GM12865 (cell line): ENCODE measurements around the gene SSR1.
"Not testable (repeated sequence)": the region's sequence is repeated elsewhere in the genome, so short reads cannot be mapped to it uniquely, and the experiment has no call there.

Experiments used
- DNase-seq: peaks from one replicate; pipeline ENCODE4 v3.0.0; 2010; ENCODE audit warnings: low read depth
- H3K4me3 ChIP-seq: 2 replicates; pipeline ENCODE4 v1.5.1; 2011; ENCODE audit warnings: mild to moderate bottlenecking, low read depth, low read length, control low read depth
- TF ChIP-seq, protein P1 (sequence below): IDR thresholded peaks from 2 replicates; pipeline ENCODE4 v1.5.1; 2011; ENCODE audit warnings: low read length, control low read depth, low read depth, inconsistent platforms; ENCODE audit not compliant: insufficient read depth; ENCODE audit errors: missing control alignments

The SSR1 gene

DNA sequence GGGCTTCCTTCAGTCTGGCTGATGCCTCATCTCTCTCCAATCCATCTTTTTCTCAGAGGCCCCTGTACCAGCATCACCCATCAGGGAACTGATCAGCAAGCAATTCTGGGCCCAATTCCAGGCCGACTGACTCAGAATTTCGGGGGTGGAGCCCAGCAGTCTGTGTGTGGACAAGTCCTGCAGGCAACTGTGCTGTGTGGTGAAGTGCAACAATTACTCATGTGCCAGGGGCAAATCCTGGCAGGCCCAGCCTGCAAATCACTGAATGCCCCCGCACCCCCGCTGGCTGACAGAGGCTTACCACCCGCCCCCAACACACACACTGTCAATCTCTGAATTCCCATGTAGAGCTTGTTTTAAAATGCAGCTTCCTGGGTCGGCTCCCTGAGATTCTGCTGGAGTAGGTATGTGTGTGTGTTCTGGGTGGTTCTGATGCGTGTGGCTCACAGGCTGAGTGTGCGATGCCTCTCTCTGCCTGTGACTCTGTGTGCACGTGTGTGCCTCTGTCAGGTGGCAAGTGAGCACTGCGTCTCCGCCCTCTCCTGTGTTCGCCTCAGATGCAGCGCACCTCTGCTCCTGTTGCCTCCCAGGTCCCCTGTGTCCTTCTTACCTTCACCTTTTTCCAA, 45.4 kb downstream of the SSR1 start:
- TF ChIP-seq, protein P1, sequence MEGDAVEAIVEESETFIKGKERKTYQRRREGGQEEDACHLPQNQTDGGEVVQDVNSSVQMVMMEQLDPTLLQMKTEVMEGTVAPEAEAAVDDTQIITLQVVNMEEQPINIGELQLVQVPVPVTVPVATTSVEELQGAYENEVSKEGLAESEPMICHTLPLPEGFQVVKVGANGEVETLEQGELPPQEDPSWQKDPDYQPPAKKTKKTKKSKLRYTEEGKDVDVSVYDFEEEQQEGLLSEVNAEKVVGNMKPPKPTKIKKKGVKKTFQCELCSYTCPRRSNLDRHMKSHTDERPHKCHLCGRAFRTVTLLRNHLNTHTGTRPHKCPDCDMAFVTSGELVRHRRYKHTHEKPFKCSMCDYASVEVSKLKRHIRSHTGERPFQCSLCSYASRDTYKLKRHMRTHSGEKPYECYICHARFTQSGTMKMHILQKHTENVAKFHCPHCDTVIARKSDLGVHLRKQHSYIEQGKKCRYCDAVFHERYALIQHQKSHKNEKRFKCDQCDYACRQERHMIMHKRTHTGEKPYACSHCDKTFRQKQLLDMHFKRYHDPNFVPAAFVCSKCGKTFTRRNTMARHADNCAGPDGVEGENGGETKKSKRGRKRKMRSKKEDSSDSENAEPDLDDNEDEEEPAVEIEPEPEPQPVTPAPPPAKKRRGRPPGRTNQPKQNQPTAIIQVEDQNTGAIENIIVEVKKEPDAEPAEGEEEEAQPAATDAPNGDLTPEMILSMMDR, result no peak
- H3K4me3 ChIP-seq, result no peak overlapping the region
- no peak for DNase-seq

DNA sequence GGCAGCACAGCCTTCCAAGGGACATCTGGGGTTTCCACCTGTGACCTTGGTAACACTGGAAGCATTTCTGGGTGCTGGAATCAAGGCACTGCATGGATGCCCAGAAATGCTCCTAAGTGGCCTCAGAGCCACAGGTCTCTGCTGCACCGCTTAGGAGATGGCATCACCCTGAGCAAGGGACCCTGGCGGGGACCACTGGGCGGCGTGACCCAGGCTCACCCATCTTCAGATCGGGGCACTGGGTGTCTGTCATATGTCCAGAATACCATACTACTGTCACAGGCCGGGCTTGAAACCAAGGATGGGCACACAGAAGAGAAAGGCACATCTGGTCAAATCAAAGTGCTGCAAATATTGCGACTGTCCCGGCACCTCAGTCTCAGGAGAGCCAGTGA, 45.9 kb downstream of the SSR1 start:
- TF ChIP-seq, protein P1, result no peak
- no peak overlapping the region for H3K4me3 ChIP-seq
- DNase-seq, result no peak

DNA sequence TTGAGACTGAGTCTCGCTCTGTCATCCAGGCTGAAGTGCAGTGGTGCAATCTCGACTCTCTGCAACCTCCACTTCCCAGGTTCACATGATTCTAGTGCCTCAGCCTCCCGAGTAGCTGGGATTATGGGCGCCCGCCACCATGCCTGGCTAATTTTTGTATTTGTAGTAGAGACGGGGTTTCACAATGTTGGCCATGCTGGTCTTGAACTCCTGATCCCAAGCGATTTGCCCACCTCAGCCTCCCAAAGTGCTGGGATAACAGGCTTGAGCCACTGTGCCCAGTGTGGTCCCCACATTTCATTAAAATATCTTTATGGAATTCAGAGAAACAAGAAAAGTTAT, 47.6 kb downstream of the SSR1 start:
- H3K4me3 ChIP-seq, DNase-seq: not testable (repeated sequence)

DNA sequence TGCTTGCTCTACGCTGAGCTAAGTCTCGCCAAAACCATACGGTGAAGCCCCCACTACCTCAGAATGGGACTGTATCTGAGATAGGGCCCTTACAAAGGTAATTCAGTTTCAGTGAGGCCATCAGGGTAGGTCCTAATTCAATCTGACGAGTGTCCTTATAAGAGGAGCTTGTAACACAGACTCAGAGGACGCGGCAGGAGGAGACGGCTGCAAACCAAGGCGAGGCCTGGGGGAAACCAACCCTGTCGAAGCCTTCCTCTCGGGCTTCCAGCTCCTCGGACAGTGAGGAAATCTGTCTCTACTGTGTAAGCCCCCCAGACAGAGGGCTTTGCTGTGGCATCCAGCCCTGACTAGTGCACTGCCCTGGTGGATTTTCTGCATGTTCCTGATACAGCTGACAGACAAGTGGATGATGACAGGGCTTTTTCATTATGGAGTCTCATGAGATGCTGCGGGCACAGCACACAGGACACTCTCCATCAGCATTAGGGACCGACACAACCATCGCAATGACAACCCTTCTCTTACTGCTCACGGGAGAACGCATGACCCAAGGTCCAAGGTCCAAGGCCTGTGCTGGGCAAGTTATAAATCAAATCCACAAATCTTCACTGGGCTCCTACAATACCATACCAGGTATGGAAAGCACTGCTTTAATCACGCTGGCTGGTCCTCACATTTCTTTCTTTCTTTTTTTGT, 48.2 kb downstream of the SSR1 start:
- no peak for DNase-seq
- H3K4me3 ChIP-seq, result no peak overlapping the region
- TF ChIP-seq, protein P1, result no peak

DNA sequence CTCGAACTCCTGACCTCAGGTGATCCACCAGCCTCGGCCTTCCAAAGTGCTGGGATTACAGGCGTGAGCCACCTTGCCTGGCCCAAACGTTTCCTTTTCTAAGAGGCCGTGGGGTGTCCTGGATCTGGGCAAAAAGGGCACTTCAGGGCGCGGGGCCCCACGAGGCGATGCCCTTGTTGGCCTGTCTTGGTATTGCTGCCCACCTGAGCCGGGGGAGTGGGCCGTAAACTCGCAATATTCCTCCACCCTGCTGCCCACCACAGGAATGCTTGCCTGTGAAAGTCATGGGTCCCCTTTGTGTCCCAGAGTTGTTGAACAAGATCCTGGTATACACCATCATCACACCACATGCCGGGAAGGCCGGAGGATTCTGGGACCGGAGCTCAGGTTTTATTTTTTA, 49.0 kb downstream of the SSR1 start:
- TF ChIP-seq, protein P1, result no peak

DNA sequence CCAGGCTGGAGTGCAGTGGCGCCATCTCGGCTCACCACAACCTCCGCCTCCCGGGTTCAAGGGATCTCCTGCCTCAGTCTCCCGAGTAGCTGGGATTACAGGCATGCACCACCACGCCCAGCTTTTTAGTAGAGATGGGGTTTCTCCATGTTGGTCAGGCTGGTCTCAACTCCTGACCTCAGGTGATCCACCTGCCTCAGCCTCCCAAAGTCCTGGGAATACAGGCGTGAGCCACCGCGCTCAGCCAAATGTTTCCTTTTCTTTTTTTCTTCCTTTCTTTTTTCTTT, 49.5 kb downstream of the SSR1 start:
- DNase-seq, H3K4me3 ChIP-seq: not testable (repeated sequence)

More for the DNA sequence above, 49.0 kb downstream of the SSR1 start:
- DNase-seq, result no peak
- no peak overlapping the region for H3K4me3 ChIP-seq

DNA sequence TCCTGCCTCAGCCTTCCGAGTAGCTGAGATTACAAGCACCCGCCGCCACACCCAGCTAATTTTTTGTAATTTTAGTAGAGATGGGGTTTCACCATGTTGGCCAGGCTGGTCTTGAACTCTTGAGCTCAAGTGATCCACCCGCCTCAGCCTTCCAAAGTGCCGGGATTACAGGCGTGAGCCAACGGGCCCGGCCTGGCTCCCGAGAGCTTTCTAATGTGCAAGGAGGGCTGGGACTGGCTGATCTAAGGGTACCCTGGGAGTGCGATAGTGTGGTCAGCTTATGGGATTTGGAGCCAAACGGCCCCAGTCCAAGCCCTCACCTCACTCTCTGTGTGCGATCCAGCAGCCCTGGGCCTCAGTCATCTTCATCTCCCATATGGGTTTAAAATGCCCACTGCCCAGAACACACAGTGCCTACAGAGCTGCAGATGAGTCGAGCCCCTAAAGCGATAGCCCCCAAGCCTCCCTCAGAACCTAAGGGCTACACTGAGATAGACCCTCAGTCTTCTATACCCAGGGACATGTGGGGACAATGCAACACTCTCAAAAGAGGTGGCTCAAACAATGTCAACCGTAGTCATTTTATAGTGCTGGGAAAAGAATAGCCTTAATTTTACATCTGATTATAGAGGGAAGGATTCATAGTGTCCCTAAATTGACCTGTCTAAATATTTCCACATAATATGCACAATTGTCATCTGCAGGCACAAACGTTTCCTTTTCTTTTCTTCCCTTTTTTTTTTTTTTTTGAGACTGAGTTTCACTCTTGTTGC, 50.1 kb downstream of the SSR1 start:
- H3K4me3 ChIP-seq, result no peak overlapping the region
- DNase-seq, result no peak
- TF ChIP-seq, protein P1, result no peak

DNA sequence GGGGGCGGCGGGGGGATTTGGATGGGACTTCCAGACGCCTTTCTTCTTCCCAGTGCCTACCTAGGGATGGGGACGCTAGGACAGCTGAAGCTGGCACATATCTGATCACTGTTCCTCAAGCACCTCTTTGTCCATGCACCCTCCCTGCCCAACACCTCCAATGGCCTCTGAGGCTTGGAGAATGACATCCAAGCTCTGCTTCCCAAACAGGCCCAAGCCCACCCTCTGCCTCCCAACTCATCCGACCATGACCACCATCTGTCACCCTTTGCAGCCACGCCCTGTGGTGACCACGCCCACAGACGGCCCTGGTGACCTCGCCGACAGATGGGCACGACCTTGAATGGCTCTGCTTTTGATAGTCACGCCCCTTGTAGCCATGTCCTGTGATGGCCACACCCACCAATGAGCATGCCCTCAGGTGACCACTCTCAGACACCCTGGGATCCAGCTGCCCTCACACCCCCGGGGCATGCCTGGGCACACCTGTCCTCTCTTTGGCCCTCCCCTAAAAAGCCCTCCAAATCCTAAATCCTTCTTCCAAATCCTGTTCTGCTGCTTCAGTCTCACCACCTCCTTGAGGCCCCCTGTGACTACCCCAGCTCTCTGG, 51.0 kb downstream of the SSR1 start:
- H3K4me3 ChIP-seq, result peak overlapping the region; percentile 59

More for the DNA sequence above, 51.0 kb downstream of the SSR1 start:
- TF ChIP-seq, protein P1, result no peak
- DNase-seq, result peak; percentile 39
